Measurements from ENCODE around the gene THSD7A. TPM values are rescaled to one million over a fixed set of nuclear protein-coding genes. Genes with fewer than 3 reads are reported as not detected.

The THSD7A gene
- total RNA-seq, 2 experiments from 2014 or later = not detected

DNA sequence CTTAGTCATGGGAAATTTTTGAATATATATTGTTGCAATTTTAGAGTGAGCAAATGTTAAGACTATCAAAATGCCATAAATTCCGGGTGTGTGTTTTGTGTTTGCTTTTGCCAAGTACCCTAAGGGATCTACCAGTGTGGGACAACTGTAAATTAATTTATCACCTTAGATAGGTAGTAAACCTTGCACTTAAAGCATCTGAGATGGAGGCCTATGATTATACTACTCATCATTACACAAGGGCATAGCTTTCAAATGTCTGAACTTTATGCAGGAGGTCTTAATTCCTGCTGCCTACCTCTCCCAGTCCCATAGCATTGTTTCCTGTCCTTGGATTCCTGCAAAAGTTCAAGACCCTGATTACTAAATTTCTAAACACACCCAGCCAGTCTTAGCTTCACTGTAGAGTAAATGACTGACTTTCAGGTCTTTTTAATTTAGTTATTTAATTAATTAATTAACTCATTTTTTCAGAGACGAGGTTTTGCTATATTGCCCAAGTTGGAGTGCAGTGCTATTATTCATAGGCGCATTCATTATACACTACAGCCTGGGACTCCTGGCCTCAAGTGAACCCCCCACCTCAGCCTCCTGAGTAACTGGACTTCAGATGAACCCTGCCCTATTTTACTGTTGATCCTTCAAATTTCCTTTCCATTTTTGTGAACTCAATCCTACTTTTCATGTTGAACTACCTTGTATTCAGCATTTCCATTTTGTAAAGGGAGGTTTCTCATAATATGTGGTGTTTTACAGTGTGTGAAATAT, 47.0 kb downstream of the THSD7A start:
- Mint-ChIP-seq H3K4me1 (ENCODE audit: low read depth) (no peaks in the 10 kb centered on the region), H3K4me3 (no peak overlapping the region), H3K9me3 (no peaks in the 10 kb centered on the region), H3K36me3 (ENCODE audit: low read depth) (no peaks in the 10 kb centered on the region), H3K27me3 (no peaks in the 10 kb centered on the region), H3K27ac (no peak overlapping the region)
- ChIA-PET CTCF (no interaction called here), POLR2A (no interaction called here)
- TF ChIP-seq, protein P1, sequence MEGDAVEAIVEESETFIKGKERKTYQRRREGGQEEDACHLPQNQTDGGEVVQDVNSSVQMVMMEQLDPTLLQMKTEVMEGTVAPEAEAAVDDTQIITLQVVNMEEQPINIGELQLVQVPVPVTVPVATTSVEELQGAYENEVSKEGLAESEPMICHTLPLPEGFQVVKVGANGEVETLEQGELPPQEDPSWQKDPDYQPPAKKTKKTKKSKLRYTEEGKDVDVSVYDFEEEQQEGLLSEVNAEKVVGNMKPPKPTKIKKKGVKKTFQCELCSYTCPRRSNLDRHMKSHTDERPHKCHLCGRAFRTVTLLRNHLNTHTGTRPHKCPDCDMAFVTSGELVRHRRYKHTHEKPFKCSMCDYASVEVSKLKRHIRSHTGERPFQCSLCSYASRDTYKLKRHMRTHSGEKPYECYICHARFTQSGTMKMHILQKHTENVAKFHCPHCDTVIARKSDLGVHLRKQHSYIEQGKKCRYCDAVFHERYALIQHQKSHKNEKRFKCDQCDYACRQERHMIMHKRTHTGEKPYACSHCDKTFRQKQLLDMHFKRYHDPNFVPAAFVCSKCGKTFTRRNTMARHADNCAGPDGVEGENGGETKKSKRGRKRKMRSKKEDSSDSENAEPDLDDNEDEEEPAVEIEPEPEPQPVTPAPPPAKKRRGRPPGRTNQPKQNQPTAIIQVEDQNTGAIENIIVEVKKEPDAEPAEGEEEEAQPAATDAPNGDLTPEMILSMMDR (IDR thresholded peaks at IDR 0.05) = no peak
- no peak for DNase-seq
- intact Hi-C loops (cut with micrococcal nuclease) = no loop called here
- ATAC-seq = no peak

DNA sequence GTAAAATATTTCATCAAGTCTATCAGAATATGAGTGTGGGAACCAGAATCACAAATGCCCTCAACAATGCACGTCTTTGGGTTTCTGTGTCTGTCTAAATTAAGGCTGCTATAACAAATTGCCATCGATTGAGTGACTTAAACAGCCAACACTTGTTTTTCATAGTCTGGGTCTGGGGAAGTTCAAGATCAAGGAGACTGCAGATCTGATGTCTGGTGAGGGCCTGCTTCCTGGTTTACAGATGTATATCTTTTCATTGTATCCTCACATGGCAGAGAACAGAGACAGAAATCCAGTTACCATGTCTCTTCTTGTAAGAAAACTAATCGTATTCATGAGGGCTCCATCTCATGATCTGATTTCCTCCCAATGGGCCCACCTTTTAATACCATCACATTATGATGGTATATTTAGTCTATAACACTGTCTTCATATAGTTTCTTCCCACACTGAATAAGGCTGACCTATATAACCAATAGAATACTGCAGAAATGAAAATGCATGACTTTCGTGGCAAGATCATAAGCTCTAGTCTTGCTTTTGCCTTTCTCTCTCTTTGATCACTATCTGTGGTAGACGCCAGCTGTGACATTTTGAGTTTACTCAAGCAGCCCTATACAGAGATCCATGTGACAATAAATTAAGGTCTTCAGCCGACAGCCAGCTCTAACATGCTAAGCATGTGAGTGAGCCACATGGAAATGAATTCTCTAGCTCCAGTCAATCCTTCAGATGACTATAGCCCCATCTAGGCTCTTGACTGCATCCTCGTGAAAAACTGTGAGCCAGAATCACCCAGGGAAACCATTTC, 51.9 kb downstream of the THSD7A start:
- H3K36me3 Mint-ChIP-seq (ENCODE audit: low read depth) = no peaks in the 10 kb centered on the region
- CTCF ChIA-PET = no interaction called here

DNA sequence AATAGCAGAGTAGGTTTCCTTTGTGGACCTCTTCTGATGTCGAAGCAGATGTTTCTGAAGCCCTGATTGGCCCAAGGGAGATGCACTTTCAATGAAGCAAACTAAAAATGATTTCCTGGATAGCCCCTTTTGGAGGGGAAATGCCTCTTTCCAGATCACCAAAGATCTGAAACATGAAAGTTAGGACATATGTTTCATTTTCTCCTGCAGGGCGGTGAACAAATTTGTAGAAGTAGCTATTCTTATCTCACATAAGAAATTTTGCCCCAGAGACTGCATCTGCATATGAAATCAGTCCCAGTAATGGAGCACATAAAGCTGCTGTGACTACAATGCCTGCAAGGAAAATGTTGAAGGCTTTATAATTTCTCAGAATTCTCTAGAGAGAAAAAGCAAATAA, 56.0 kb downstream of the THSD7A start:
- Mint-ChIP-seq H3K27me3 (no peaks in the 10 kb centered on the region), H3K4me3 (no peak overlapping the region), H3K36me3 (ENCODE audit: low read depth) (no peaks in the 10 kb centered on the region), H3K4me1 (ENCODE audit: low read depth) (no peaks in the 10 kb centered on the region), H3K27ac (no peak overlapping the region), H3K9me3 (peaks cover 2% of the 10 kb centered on the region)
- ChIA-PET POLR2A (no interaction called here), CTCF (no interaction called here)
- DNase-seq (no peak), ATAC-seq (no peak)
- TF ChIP-seq, protein P1 (IDR thresholded peaks at IDR 0.05) = no peak
- intact Hi-C loops (cut with micrococcal nuclease) = no loop called here

More for the DNA sequence above, 51.9 kb downstream of the THSD7A start:
- peaks cover 2% of the 10 kb centered on the region for H3K9me3 Mint-ChIP-seq
- H3K4me3 Mint-ChIP-seq = no peak overlapping the region
- POLR2A ChIA-PET = no interaction called here
- DNase-seq (no peak), ATAC-seq (no peak)
- H3K4me1 Mint-ChIP-seq (ENCODE audit: low read depth) = no peaks in the 10 kb centered on the region
- no peaks in the 10 kb centered on the region for H3K27me3 Mint-ChIP-seq
- intact Hi-C loops (cut with micrococcal nuclease) = no loop called here
- TF ChIP-seq, protein P1 (IDR thresholded peaks at IDR 0.05) = no peak
- H3K27ac Mint-ChIP-seq = no peak overlapping the region

DNA sequence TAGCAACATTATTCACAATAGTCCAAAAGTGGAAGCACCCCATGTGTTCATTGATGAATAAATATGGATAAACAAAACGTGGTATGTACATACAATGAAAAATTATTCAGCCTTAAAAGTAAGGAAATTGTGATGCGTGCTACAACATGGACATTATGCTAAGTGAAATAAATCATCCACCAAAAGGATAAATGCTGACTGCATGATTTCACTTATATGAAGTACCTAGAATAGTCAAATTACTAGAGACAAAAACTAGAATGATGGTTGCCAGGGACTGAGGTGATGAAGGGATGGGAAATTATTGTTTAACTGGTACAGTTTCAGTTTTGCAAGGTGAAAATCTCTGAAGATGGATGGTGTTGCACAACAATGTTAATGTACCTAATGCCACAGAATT, 56.6 kb downstream of the THSD7A start:
- Mint-ChIP-seq H3K36me3 (ENCODE audit: low read depth) (no peaks in the 10 kb centered on the region), H3K4me1 (ENCODE audit: low read depth) (no peaks in the 10 kb centered on the region), H3K9me3 (peaks cover 2% of the 10 kb centered on the region), H3K4me3 (no peak overlapping the region), H3K27ac (no peak overlapping the region), H3K27me3 (no peaks in the 10 kb centered on the region)
- DNase-seq = no peak
- POLR2A ChIA-PET = no interaction called here
- TF ChIP-seq, protein P1 (IDR thresholded peaks at IDR 0.05) = no peak
- ATAC-seq = no peak
- CTCF ChIA-PET = no interaction called here
- intact Hi-C loops (cut with micrococcal nuclease) = no loop called here

DNA sequence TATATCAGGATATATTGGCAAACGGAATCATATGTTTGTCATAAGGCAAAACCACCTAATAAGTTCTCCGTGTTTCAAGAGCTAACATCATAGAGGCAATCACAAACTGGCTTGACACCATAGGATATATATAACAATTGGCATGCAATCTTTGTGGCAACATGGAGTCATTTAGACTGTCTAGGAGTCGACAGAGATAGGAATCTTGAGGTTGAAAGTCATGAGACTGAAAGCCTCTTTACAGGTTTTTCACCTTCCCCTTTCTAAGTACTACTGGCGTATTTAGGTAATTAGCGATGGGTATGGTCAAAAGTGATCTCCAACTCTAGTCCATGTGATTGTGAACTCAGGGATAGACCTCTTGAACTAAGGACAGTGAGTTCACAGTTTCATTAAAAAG, 63.7 kb downstream of the THSD7A start:
- TF ChIP-seq, protein P1 (IDR thresholded peaks at IDR 0.05) = no peak
- intact Hi-C loops (cut with micrococcal nuclease) = no loop called here
- no peak overlapping the region for H3K4me3 Mint-ChIP-seq
- no peak for DNase-seq
- ATAC-seq = no peak
- ChIA-PET CTCF (no interaction called here), POLR2A (no interaction called here)
- no peak overlapping the region for H3K27ac Mint-ChIP-seq
- no peaks in the 10 kb centered on the region for H3K9me3 Mint-ChIP-seq
- H3K36me3 Mint-ChIP-seq (ENCODE audit: low read depth) = no peaks in the 10 kb centered on the region
- H3K27me3 Mint-ChIP-seq = no peaks in the 10 kb centered on the region
- H3K4me1 Mint-ChIP-seq (ENCODE audit: low read depth) = no peaks in the 10 kb centered on the region

Measured in activated CD8-positive, alpha-beta T cell treated with anti-CD3 and anti-CD28 coated beads for 36 hours (primary cell).